Thoracic aorta (tissue), 2 donors: ENCODE results near the gene SH2D6. TPM values are rescaled to one million over a fixed set of nuclear protein-coding genes. Genes with fewer than 3 reads are reported as not detected.

Source experiments
- ATAC-seq: fragments of 150-250 bp; one replicate; pipeline ENCODE4 v1.8.0; 2017; ENCODE audit warnings: low read depth; ENCODE audit not compliant: insufficient number of reproducible peaks, low FRiP score
- DNase-seq: peaks from one replicate; pipeline ENCODE4 v3.0.0-alpha.2; 2020; ENCODE audit warnings: low spot score
- H3K27ac ChIP-seq, 2 donors: fragments of 200-600 bp; sonication (generic); 1 replicate in 1 of 2; 2 replicates in 1 of 2; pipeline ENCODE4 v1.5.1; 2016; ENCODE audit warnings: mild to moderate bottlenecking in 2 of 2, moderate library complexity in 2 of 2
- H3K27me3 ChIP-seq: fragments of 200-600 bp; sonication (generic); replicated peaks from 2 replicates; pipeline ENCODE4 v1.6.0; 2016; ENCODE audit warnings: mild to moderate bottlenecking; ENCODE audit not compliant: insufficient read depth
- H3K36me3 ChIP-seq: fragments of 200-600 bp; sonication (generic); one replicate; pipeline ENCODE4 v1.5.1; 2016
- H3K4me1 ChIP-seq, 2 donors: fragments of 200-600 bp; sonication (generic); 1 replicate in 1 of 2; 2 replicates in 1 of 2; pipeline versions ENCODE4 v1.5.1 to v1.6.0; 2016; ENCODE audit warnings: low read depth in 2 of 2, mild to moderate bottlenecking in 1 of 2; ENCODE audit not compliant: control insufficient read depth in 1 of 2
- H3K4me3 ChIP-seq: fragments of 200-600 bp; sonication (generic); 2 replicates; pipeline ENCODE4 v1.5.1; 2016; ENCODE audit warnings: mild to moderate bottlenecking
- H3K9me3 ChIP-seq: fragments of 200-600 bp; sonication (generic); 2 replicates; pipeline ENCODE4 v1.5.1; 2016
- total RNA-seq, 2 donors: library from RNA; depleted of rRNA; stranded (reverse); fragments of >200 nt; gene quantifications; one replicate each; pipeline versions ENCODE4 v1.1.0 to v1.2.3, GENCODE V29; 2016
- TF ChIP-seq, protein P1 (sequence below): fragments of 200-600 bp; sonication (generic); IDR thresholded peaks from one replicate; pipeline ENCODE4 v1.5.1; 2019; ENCODE audit warnings: antibody characterized with exemption

SH2D6 gene
- total RNA-seq, 2 donors from 2014 or later = not detected

DNA sequence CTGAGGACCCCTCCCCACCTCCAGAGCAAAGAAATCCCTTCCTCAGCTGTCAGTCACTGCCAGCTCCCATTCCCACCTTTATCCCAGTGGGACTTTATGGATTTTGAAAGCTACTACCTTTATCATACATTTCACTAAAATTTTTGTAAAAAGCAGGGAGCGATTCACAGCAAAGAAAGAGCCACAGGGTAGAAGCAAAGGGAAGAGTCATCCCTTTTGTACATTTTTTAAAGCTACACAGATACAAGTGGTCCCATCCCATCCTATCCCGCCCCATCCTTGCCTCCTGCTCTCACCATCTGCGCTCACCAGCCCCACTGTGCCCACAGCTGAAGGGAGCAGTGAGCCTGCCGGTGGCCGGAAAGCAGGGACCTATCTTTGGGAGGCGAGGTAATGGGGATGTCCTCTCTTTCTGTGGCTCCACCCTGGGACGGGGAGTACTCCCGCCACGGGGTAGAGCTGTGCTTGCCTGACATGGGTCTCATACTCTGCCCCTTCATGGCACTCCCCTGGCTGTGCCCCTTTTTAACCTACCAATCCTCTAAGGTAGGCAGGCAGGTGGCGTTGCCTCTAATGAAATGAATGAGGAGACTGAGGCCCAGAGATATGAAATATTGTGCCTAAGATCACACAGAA is 13.2 kb downstream of the SH2D6 start:
- DNase-seq = no peak
- Histone ChIP-seq H3K4me1 (peaks cover 3 to 15% of the 10 kb centered on the region in 2 donors), H3K9me3 (no peaks in the 10 kb centered on the region), H3K27ac (no peak overlapping the region), H3K36me3 (no peaks in the 10 kb centered on the region), H3K4me3 (no peak overlapping the region), H3K27me3 (no peaks in the 10 kb centered on the region)
- TF ChIP-seq, protein P1, sequence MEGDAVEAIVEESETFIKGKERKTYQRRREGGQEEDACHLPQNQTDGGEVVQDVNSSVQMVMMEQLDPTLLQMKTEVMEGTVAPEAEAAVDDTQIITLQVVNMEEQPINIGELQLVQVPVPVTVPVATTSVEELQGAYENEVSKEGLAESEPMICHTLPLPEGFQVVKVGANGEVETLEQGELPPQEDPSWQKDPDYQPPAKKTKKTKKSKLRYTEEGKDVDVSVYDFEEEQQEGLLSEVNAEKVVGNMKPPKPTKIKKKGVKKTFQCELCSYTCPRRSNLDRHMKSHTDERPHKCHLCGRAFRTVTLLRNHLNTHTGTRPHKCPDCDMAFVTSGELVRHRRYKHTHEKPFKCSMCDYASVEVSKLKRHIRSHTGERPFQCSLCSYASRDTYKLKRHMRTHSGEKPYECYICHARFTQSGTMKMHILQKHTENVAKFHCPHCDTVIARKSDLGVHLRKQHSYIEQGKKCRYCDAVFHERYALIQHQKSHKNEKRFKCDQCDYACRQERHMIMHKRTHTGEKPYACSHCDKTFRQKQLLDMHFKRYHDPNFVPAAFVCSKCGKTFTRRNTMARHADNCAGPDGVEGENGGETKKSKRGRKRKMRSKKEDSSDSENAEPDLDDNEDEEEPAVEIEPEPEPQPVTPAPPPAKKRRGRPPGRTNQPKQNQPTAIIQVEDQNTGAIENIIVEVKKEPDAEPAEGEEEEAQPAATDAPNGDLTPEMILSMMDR = no peak
- no peak for ATAC-seq

DNA sequence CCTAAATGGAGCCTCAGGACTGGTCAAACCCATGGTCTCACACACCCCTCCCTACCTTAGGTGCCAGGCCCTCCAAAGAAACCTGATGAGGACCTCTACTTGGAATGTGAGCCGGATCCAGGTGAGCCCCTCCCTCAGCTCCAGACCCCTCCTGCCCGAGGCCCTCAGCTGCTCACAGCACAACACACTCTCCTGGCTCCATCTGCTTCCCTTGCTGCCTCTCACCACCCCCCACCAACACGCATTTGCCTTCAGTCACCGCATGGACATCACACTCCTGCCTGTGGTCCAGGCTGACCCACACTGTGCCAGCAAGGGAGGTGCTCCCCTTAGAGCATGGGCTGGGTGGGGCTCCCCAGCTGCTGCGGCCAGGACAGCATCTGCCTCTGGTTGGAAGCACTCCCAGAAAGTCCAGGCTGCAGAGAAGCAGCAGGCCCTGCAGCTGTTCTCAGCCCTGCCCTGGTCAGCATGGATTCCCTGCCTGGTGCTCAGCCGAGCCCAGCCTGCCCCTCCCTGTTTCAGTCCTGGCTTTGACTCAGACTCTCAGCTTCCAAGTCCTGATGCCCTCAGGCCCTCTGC is 15.1 kb downstream of the SH2D6 start:
- Histone ChIP-seq H3K27ac (peak overlapping the region; percentile 6 to 19), H3K27me3 (no peaks in the 10 kb centered on the region), H3K36me3 (no peaks in the 10 kb centered on the region), H3K4me3 (no peak overlapping the region), H3K9me3 (no peaks in the 10 kb centered on the region), H3K4me1 (peaks cover 13 to 30% of the 10 kb centered on the region in 2 donors)
- TF ChIP-seq, protein P1 = no peak
- ATAC-seq (no peak), DNase-seq (no peak)

DNA sequence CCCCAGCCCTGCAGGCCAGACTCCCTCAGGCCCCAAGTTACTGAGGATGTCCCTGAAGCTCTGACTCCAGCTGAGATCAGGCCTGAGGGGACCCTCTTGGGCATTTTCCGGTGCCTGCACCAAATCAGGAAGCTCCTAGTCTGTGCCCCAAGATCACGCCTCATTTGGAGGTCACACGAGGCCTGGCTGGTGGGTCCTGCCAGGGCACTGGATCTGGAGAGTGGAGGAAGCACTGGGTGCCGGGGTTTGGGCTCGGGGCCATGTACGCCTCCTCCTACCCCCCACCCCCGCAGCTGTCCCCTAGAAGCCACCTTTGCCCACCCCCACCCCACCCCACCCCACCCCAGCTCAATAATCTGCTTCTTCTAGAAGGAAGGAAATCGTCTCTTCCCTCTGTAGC is 16.2 kb downstream of the SH2D6 start:
- no peak for ATAC-seq

DNA sequence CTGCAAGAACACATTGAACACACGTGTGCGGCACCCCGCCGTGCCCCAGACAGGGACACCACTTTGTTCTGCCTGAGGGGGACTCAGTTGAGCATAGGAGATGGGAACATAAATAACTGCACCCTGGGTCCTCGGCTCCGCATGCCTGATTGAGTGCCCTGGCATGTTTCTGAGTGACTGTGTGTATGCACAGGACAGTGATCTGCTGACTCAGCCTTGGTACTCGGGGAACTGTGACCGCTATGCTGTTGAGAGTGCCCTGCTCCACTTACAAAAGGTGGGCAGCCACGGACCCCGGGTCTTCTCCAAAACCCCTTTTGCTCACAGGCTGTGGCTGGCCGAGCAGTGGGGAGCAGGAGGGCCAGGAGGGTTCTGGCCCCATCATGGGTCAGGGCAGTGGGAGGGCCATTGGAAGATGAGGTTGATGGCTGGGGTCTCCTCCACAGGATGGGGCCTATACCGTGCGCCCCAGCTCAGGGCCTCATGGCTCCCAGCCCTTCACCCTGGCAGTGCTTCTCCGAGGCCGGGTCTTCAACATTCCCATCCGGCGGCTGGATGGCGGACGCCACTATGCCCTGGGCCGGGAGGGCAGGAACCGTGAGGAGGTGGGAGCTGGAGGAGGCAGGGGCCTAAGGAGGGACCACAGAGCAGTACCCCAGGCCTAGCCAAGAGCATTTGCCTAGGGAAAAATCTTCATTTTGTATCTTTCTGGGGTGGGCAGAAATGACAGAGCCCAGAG is 16.9 kb downstream of the SH2D6 start:
- Histone ChIP-seq H3K4me1 (peaks cover 15 to 38% of the 10 kb centered on the region in 2 donors), H3K9me3 (no peaks in the 10 kb centered on the region), H3K27ac (no peak overlapping the region), H3K27me3 (no peaks in the 10 kb centered on the region), H3K4me3 (no peak overlapping the region), H3K36me3 (no peaks in the 10 kb centered on the region)
- TF ChIP-seq, protein P1 = no peak
- ATAC-seq (no peak), DNase-seq (no peak)

More for the DNA sequence above, 16.2 kb downstream of the SH2D6 start:
- H3K27ac ChIP-seq = peak overlapping the region in 1 of 2 donors; percentile 19
- no peak overlapping the region for H3K4me3 ChIP-seq
- no peak for DNase-seq
- TF ChIP-seq, protein P1 = no peak
- H3K9me3 ChIP-seq = no peaks in the 10 kb centered on the region
- peaks cover 15 to 38% of the 10 kb centered on the region in 2 donors for H3K4me1 ChIP-seq
- H3K27me3 ChIP-seq = no peaks in the 10 kb centered on the region
- H3K36me3 ChIP-seq = no peaks in the 10 kb centered on the region
